NT2/D1 (cell line): ENCODE data around the gene KNL1.

Experiments used
- SUZ12 ChIP-seq: IDR thresholded peaks from 2 replicates; pipeline ENCODE4 v1.6.1; 2011; ENCODE audit not compliant: insufficient read length, insufficient read depth; ENCODE audit errors: extremely low read depth
- YY1 ChIP-seq: IDR thresholded peaks from 2 replicates; pipeline ENCODE4 v1.6.1; 2011; ENCODE audit not compliant: insufficient read length, insufficient read depth
- ZNF274 ChIP-seq: IDR thresholded peaks from 2 replicates; pipeline ENCODE4 v1.6.1; 2011; ENCODE audit warnings: mild to moderate bottlenecking, low read depth, low read length

DNA sequence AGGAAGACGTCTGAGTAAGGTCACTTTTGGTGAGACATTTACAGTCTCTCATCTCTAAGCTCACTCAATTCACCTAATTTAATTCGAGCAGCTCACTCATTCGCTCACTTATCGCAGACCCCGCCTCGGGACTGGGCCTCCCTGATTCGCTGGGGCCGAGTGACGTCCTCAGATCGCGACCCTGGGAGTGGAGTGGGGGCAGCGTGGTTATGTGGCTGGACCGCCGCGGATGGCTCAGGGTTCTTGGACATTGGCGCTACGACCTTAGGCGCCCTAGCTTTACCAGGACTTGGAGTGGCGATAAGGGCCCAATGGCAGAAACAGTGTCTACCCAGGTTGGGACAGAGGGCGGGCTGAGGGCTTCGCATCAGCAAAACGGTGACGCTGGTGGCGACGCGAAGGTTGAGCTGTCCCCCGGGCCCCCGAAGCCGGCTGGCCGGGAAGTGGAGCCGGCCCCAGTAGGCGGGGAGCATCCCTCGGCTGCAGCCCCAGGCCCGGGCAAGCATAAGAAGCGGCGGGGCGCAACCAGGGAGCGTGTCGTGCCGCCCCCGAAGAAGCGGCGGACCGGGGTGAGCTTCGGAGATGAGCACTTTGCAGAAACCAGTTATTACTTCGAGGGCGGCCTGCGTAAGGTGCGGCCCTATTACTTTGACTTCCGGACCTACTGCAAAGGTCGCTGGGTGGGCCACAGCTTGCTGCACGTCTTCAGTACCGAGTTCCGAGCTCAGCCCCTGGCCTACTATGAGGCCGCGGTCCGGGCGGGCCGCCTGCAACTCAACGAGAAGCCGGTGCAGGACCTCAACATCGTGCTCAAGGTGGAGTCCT lies 24.7 kb upstream of the KNL1 start, which contains the start of gene RPUSD2:
- no peak for TF ChIP-seq ZNF274
- no peak for TF ChIP-seq SUZ12
- TF ChIP-seq YY1: no peak
